DND-41 (cell line): ENCODE data around the gene UBA52.
"Not testable (repeated sequence)": the region's sequence is repeated elsewhere in the genome, so short reads cannot be mapped to it uniquely, and the experiment has no call there.

Experiments
- ATAC-seq: fragments of 200-7000 bp; cut with Tn5 transposase; 3 replicates; pipeline ENCODE4 v1.9.1; 2021; ENCODE audit warnings: low read depth; ENCODE audit not compliant: insufficient read depth
- DNase-seq: peaks from one replicate; pipeline ENCODE4 v3.0.0-alpha.2; 2020
- H2AFZ ChIP-seq: 2 replicates; pipeline ENCODE4 v1.6.0; 2012; ENCODE audit warnings: low read depth, low read length
- H3K27ac ChIP-seq: 2 replicates; pipeline ENCODE4 v1.5.1; 2012; ENCODE audit warnings: low read length, inconsistent platforms
- H3K27me3 ChIP-seq: fragments of 200-600 bp; sonication (generic); 2 replicates; pipeline ENCODE4 v1.6.0; 2012; ENCODE audit warnings: low read length, mild to moderate bottlenecking, inconsistent platforms; ENCODE audit not compliant: insufficient read depth, poor library complexity
- H3K36me3 ChIP-seq: 2 replicates; pipeline ENCODE4 v1.5.1; 2012; ENCODE audit warnings: low read length, inconsistent platforms; ENCODE audit not compliant: insufficient read depth
- H3K4me1 ChIP-seq: 2 replicates; pipeline ENCODE4 v1.5.1; 2012; ENCODE audit warnings: mild to moderate bottlenecking, low read length; ENCODE audit not compliant: insufficient read depth
- H3K4me2 ChIP-seq: 2 replicates; pipeline ENCODE4 v1.6.0; 2012; ENCODE audit warnings: mild to moderate bottlenecking, moderate library complexity, low read length, inconsistent platforms; ENCODE audit not compliant: insufficient read depth
- H3K4me3 ChIP-seq, 2 experiments: fragments of 200-600 bp in 1 of 2; shearing (Covaris generic) in 1 of 2; 2 replicates each; pipeline ENCODE4 v1.5.1; 2012 to 2016; ENCODE audit warnings: inconsistent platforms in 2 of 2, low read length in 2 of 2, mild to moderate bottlenecking in 2 of 2, low read depth in 1 of 2, moderate library complexity in 1 of 2
- H3K79me2 ChIP-seq: 2 replicates; pipeline ENCODE4 v1.6.0; 2012; ENCODE audit warnings: low read length, inconsistent platforms; ENCODE audit not compliant: insufficient read depth
- H3K9ac ChIP-seq: 2 replicates; pipeline ENCODE4 v1.6.0; 2012; ENCODE audit warnings: low read depth, mild to moderate bottlenecking, inconsistent platforms, low read length, moderate library complexity
- H3K9me3 ChIP-seq: 2 replicates; pipeline ENCODE4 v1.5.1; 2012; ENCODE audit warnings: low read length, moderate library complexity, mild to moderate bottlenecking, inconsistent platforms; ENCODE audit not compliant: insufficient read depth, severe bottlenecking
- H4K20me1 ChIP-seq: 2 replicates; pipeline ENCODE4 v1.6.0; 2012; ENCODE audit warnings: low read length; ENCODE audit not compliant: insufficient read depth
- EZH2 ChIP-seq: IDR thresholded peaks from 3 replicates; pipeline ENCODE4 v1.6.1; 2012; ENCODE audit warnings: borderline replicate concordance, low read depth, mild to moderate bottlenecking, moderate library complexity, low read length, inconsistent platforms; ENCODE audit not compliant: severe bottlenecking
- TF ChIP-seq, protein P1 (sequence below): IDR thresholded peaks from 2 replicates; pipeline ENCODE4 v1.5.1; 2012; ENCODE audit warnings: borderline replicate concordance, low read length, moderate library complexity, mild to moderate bottlenecking; ENCODE audit not compliant: poor library complexity, severe bottlenecking; ENCODE audit errors: extremely low read depth

The UBA52 gene

DNA sequence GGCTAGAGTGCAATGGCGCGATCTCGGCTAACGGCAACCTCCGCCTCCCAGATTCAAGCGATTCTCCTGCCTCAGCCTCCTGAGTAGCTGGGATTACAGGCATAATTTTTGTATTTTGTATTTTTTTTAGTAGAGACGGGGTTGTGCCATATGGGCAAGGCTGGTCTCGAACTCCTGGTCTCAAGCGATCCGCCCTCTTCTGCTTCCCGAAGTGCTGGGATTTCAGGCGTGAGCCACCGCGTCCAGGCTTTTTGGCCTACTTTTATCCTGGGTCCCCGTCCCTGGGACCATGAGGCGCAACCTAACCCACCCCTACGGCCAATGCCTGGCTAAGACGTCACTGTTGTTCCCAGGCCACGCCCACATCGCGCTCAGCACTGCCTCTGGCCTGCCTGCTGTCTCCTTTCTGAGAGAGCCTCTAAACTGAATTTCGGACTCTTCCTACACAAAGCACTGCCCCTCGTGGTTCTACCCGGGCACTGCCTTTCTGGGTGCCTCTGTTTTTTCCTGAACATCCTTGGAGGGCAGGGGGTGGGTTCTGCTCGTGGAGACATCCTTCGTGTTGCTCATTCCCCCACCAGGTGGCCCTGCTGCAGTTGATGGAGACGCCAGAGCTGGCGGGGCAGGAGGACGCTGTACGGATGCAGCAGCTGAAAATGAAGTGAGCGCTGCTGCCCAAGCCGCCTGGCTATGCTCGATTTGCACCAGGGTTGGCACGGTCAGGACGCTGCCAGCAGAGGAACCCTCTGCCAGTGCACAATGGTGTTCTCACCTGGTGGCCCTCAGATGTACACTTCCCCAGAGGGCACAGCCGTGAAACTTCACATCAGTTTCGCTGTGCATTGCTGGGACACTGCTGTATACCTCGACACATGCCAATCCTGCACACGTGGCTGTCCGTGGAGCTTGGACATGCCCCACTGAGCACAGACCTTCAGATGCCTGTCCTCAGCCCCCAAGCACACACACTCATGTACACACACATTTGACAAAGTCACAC, 18.9 kb downstream of the UBA52 start:
- Histone ChIP-seq H3K36me3 (peaks cover 8% of the 10 kb centered on the region), H3K27me3 (no peaks in the 10 kb centered on the region), H3K79me2 (peaks cover 14% of the 10 kb centered on the region), H3K4me2 (peak overlapping the region; percentile 81), H3K4me1 (peaks cover 53% of the 10 kb centered on the region), H2AFZ (no peak overlapping the region), H3K4me3 (peak overlapping the region in 1 of 2 experiments; percentile 71; a peak in 1 of 4 replicates), H3K9ac (0 out of 2 replicates have a peak overlapping the region, but pooled peaks have one; percentile 75), H4K20me1 (peaks cover 7% of the 10 kb centered on the region), H3K9me3 (no peaks in the 10 kb centered on the region), H3K27ac (no peak overlapping the region)
- DNase-seq = peak; percentile 25
- TF ChIP-seq, protein P1, sequence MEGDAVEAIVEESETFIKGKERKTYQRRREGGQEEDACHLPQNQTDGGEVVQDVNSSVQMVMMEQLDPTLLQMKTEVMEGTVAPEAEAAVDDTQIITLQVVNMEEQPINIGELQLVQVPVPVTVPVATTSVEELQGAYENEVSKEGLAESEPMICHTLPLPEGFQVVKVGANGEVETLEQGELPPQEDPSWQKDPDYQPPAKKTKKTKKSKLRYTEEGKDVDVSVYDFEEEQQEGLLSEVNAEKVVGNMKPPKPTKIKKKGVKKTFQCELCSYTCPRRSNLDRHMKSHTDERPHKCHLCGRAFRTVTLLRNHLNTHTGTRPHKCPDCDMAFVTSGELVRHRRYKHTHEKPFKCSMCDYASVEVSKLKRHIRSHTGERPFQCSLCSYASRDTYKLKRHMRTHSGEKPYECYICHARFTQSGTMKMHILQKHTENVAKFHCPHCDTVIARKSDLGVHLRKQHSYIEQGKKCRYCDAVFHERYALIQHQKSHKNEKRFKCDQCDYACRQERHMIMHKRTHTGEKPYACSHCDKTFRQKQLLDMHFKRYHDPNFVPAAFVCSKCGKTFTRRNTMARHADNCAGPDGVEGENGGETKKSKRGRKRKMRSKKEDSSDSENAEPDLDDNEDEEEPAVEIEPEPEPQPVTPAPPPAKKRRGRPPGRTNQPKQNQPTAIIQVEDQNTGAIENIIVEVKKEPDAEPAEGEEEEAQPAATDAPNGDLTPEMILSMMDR = peak; percentile 29
- no peak for TF ChIP-seq EZH2
- ATAC-seq = no peak

DNA sequence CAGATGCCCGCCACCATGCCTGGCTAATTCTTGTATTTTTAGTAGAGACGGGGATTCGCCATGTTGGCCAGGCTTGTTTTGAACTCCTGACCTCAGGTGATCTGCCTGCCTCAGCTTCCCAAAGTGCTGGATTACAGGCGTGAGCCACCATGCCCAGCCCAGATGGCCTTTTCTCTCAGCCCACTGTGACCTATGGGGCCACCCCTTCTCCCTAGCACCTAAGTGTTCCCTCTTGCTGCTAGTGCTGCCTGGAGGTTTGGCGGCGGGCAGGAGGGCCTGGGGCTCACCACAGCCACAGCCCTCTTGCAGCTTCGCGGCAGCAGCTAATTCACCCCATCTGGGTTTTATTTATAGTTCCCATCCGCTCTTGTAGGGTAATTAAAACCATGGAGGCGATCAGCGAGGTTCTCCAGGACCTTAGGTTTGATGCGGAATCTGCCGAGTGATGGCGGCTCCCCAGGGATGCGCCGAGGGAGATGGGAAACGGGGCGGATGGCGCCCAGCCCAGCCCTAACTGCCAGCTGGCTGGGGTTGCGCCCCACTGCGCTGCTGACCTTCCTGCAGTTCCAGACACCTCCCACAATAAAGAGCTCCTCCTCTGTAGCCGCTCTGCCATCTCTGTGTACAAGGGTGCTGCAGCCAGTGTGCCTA, 20.2 kb downstream of the UBA52 start:
- no peak for ATAC-seq

DNA sequence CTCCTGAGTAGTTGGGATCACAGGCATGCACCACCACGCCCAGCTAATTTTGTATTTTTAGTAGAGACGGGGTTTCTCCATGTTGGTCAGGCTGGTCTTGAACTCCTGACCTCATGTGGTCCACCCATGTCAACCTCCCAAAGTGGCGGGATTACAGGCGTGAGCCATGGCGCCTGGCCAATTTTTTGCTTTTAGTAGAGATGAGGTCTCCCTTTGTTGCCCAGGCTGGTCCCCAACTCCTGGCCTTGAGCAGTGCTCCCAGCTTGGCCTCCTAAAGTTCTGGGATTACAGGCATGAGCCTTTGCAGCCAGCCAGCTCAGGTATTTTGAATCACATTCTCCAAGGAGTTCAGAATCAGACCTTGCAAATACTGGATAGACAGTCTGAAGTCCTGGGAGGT, 21.1 kb downstream of the UBA52 start:
- not testable (repeated sequence) for H2AFZ ChIP-seq, ATAC-seq, DNase-seq, H3K27me3 ChIP-seq, H3K9me3 ChIP-seq, H3K36me3 ChIP-seq, H3K4me2 ChIP-seq, H3K4me3 ChIP-seq, H3K9ac ChIP-seq, H4K20me1 ChIP-seq, H3K27ac ChIP-seq
- peaks cover 45% of the 10 kb centered on the region for H3K4me1 ChIP-seq
- H3K79me2 ChIP-seq = peaks cover 14% of the 10 kb centered on the region

More for the DNA sequence above, 20.2 kb downstream of the UBA52 start:
- no peak for TF ChIP-seq EZH2
- TF ChIP-seq, protein P1 = no peak
- peaks cover 52% of the 10 kb centered on the region for H3K4me1 ChIP-seq
- no peaks in the 10 kb centered on the region for H3K27me3 ChIP-seq
- no peaks in the 10 kb centered on the region for H3K9me3 ChIP-seq
- H4K20me1 ChIP-seq = peaks cover 7% of the 10 kb centered on the region
- H3K4me3 ChIP-seq = no peak overlapping the region
- H2AFZ ChIP-seq = no peak overlapping the region
- no peak overlapping the region for H3K4me2 ChIP-seq
- peaks cover 14% of the 10 kb centered on the region for H3K79me2 ChIP-seq
- no peak overlapping the region for H3K27ac ChIP-seq
- no peak for DNase-seq
- H3K36me3 ChIP-seq = peaks cover 8% of the 10 kb centered on the region
- H3K9ac ChIP-seq = no peak overlapping the region; the same call in 1 of the 2 replicates
